CD4-positive, alpha-beta T cell treated with Interleukin-10 for 1 hour (primary cell): ENCODE measurements around the gene HNRNPF.
"Not testable (repeated sequence)": the region's sequence is repeated elsewhere in the genome, so short reads cannot be mapped to it uniquely, and the experiment has no call there.

Experiments
- DNase-seq: peaks from one replicate; pipeline ENCODE4 v3.0.0-alpha.2; 2020

Gene HNRNPF

DNA sequence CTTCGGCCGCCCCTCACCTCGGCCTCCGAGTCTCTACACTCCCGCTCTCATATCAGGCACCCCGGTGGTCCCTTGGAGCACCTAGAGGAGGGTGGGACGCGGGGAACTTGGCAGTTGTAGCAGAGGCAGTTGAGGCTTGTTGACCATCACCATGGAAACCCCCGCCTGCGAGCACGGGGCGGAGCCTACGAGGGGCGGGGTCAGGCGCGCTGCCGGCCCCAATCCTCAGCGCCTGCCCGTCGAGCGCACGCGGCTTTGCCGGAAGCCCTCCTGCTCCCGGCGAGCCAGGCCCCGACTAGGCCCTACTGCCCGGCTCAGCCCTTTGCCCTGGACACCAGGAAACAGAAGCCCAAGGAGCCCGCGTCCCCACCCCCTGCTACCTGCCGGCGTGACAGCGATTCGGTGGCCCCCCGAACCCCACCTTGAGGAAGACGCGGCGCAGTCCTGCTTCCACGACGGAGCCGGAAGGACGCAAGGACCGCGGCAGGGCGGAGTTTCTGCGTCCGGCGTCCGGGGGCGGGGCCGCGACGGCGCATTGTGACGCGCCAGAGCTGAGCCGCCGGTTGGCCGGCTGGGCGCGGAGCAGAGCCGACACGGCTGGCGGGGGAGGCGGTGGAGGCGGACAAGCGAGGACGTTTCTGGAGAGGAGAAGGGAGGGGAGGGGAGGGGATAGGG is at the start of gene HNRNPF:
HNRNPF (minus strand) TSS at position 477 of the 675 bp plus-strand sequence. CDS start 21,302 bp downstream, outside the sequence.
- DNase-seq = peak; percentile 97

GRCh38 chr10:43458227-43458626 is 49.2 kb upstream of the HNRNPF start:
- no peak for DNase-seq

- not testable (repeated sequence) for DNase-seq
Observed at GRCh38 chr10:43456561-43456960, 47.6 kb upstream of the HNRNPF start.

DNA sequence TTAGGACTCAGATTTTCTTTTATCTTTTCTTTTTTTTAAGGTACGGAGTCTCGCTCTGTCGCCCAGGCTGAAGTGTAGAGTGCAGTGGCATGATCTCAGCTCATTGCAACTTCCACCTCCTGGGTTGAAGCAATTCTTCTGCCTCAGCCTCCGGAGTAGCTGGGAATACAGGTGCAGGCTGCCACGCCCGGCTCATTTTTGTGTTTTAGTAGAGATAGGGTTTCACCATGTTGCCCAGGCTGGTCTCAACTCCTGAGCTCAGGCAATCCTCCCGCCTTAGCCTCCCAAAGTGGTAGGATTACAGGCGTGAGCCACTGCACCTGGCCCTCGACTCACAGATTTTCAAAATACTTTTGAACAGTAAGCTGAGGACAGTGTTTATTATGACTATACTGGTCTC is 45.0 kb upstream of the HNRNPF start:
- DNase-seq = not testable (repeated sequence)

GRCh38 chr10:43453266-43453831 is 44.4 kb upstream of the HNRNPF start:
- DNase-seq = peak; percentile 15

- DNase-seq = no peak
Observed at GRCh38 chr10:43452356-43452914, 43.4 kb upstream of the HNRNPF start.

- DNase-seq = no peak
Observed at GRCh38 chr10:43448742-43449141, 39.8 kb upstream of the HNRNPF start.

DNA sequence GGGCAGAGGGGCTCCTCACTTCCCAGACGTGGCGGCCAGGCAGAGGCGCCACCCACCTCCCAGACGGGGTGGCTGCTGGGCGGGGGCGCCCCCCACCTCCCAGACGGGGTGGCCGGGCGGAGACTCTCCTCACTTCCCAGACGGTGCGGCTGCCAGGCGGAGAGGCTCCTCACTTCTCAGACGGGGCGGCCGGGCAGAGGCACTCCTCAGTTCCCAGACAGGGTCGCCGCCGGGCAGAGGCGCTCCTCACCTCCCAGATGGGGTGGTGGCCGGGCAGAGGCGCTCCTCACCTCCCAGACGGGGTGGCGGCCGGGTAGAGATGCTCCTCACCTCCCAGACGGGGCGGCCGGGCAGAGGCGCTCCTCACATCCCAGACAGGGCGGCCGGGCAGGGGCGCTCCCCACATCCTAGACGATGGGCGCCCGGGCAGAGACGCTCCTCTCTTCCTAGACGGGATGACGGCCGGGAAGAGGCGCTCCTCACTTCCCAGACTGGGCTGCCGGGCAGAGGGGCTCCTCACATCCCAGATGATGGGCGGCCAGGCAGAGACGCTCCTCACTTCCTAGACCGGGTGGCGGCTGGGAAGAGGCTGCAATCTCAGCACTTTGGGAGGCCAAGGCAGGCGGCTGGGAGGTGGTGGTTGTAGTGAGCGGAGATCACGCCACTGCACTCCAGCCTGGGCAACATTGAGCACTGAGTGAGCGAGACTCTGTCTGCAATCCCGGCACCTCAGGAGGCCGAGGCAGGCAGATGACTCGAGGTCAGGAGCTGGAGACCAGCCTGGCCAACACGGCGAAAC is 37.4 kb upstream of the HNRNPF start:
- not testable (repeated sequence) for DNase-seq

DNA sequence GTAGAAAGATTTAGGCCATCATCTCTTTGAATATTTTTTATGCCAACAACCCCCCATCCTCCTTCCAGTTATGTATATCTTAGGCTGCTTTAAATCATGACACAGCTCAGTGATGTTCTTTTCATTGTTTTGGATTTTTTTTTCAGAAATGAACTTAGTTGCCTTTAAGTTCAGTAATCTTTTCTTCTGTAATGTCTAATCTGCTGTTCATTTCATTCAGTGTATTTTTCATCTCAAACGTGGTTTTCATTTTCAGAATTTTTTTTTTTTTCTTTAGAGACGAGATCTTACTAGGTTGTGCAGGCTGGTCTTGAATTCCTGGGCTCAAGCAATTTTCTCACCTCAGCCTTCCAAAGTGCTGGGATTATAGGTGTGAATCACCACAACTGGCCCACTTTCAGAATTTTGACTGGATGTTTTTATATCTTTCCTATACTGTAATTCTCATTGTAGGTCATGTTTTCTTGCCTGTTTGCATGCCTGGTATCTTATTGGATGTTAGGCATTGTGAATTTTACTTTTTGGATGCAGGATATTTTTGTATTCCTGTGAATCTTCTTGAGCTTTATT is 36.0 kb upstream of the HNRNPF start:
- no peak for DNase-seq

- DNase-seq = no peak
Observed at GRCh38 chr10:43444323-43444722, 35.3 kb upstream of the HNRNPF start.

- DNase-seq = no peak
Observed at GRCh38 chr10:43440463-43441134, 31.6 kb upstream of the HNRNPF start.

DNA sequence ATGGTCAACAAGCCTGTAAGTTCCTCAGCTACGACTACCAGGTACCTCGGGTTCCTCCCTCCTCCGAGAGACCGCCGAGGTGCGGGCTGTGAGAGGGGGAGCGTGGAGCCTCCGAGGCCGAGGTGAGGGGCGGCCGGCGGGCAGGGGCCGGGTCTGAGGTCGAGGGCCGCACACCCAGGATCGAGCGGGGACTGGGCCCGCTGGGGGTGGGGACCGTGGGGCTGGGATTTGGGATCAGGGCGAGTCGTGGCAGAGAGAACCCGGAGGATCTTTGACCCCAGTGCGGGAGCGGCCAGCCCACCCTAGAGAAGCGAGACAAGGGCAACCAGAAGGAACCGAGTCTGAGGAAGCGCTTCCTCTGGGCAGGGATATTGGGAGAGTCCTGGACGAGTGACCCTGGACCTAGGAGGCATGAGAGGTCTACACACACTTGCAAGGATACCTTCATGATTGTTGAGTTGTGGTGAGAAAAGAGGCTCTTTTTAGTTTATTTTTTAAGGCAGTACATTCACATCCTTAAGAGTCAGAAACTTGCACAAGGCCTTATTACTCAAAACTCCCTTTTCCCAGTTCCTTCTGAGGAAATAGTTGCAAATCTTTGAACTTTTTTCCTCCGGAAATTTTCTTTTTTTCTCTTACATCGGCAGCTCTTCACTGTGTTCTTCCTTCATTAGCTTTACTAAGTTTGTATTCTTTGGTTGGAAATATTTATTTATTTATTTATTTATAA is 28.3 kb upstream of the HNRNPF start:
- no peak for DNase-seq

GRCh38 chr10:43436291-43437140 is 27.5 kb upstream of the HNRNPF start, which contains the start of gene ZNF487:
ZNF487 (plus strand) TSS chr10:43437111; CDS start chr10:43475814, 38,703 bp downstream.
- DNase-seq = peak; percentile 93

DNA sequence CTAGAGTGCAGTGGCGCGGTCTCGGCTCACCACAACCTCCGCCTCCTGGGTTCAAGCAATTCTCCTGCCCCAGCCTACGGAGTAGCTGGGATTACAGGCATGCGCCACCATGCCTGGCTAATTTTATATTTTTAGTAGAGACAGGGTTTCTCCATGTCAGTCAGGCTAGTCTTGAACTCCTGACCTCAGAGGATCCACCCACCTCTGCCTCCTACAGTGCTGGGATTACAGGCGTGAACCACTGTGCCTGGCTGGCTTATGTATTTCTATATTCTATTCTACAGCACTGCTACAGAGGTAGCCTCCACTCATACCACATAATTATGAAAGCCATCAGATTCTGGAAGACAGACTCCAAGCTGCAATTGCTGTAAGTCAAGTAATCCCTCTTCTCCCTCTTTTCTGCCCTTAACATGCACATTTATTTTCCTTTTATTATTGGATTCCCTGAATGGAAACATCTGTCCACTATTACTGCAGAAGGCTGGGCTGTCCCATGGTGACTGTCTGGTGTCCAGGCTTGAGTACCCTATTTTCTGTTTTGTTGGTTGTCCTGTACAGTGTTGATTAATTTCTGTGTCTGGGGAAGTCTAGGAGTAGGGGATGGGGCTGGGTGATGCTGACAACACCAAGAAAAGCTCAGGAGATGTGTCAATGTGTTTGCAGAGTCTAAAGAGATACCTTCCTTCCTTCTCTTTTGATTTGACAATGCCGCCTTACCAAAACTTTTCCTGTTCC is 22.1 kb upstream of the HNRNPF start:
- DNase-seq = no peak

GRCh38 chr10:43427166-43427825 is 18.3 kb upstream of the HNRNPF start:
- peak; percentile 26 for DNase-seq

- not testable (repeated sequence) for DNase-seq
Observed at GRCh38 chr10:43426476-43426875, 17.5 kb upstream of the HNRNPF start.

DNA sequence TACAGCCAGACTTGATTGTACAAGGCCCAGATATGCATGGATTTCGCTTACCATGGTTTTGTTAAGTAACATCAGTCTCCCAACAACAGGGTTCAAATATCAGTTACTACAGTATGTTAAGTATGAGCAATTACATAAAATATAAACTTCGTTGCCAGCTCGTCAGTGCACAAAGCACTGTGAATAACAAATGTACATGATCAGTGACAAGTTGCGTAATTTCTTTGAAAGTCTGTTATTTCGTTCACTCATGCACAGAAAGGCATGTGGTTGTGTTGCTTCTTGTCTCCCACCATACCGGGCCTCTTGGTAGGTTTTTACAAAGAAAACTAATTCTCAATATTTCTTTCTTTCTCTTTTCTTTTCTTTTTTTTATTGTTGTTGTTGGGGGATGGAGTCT is 15.4 kb upstream of the HNRNPF start:
- DNase-seq = no peak

DNA sequence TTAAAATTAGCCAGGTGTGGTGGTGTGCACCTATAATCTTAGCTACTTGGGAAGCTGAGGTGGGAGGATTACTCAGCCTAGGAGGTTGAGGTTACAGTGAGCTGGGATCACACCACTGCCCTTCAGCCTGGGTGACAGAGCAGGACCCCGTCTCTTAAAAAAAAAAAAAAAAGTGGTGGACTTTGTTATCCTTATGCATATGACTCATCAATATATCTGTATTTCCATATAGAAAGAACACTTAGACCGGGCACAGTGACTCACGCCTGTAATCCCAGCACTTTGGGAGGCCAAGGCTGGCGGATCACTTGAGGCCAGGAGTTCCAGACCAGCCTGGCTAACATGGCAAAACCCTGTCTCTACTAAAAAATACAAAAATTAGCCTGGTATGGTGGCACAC is 13.0 kb upstream of the HNRNPF start:
- DNase-seq = not testable (repeated sequence)

DNA sequence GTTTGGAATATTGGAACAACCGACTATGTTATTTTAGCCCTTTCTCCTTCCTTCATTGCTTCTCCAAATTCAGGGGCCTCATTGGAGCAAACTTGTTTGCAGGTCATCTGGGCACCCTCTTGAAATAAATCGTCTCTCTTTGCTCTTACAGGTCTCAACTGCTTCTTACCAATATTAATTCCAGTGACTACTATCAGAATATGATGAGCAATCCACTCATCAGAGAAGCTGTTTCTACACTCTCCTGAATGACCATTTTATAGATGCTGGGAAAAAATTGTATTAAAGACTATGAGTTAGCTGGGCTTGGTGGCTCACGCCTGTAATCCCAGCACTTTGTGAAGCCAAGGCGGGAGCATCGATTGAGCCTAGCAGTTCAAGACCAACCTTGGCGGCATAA is 12.5 kb upstream of the HNRNPF start:
- DNase-seq = no peak

DNA sequence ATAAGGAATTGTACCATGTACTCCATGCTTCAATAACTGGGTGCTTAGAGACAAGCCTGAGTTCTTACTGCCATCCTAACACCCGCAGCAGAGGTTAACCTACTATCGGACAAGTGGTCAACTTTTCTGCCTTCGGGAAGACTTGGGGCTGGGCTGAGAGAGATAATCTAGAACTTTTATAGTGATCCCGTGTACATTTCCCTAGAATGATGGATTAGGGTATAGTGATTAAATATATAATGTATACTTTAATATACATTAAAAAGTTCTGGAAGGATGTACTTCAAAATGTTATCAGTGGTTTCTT is 12.2 kb upstream of the HNRNPF start:
- no peak for DNase-seq
